OCI-LY7 (cell line): ENCODE measurements around the gene ZCCHC2. TPM values are rescaled to one million over a fixed set of nuclear protein-coding genes. Genes with fewer than 3 reads are reported as not detected.

Experiments
- BruUV-seq: library from RNA; stranded (reverse); fragments of 400-500 nt; replicated peaks from 2 replicates; lab custom pipeline; 2021; lab: Mats Ljungman, UMichigan
- CTCF ChIA-PET: fragments of 300-600 bp; sonication (Branson Sonifier 250); formaldehyde crosslinking; loops from one replicate; lab custom pipeline; 2022; ENCODE audit warnings: antibody characterized with exemption; ENCODE audit not compliant: unreplicated experiment; lab: Charles Lee
- POLR2A ChIA-PET: fragments of 300-600 bp; sonication (Branson Sonifier 250); formaldehyde crosslinking; loops from one replicate; lab custom pipeline; 2022; ENCODE audit warnings: antibody characterized with exemption; lab: Charles Lee
- DNase-seq: peaks from one replicate; pipeline ENCODE4 v3.0.0-alpha.2; 2015; ENCODE audit warnings: low spot score
- H2AFZ ChIP-seq: fragments of 200-600 bp; sonication (generic), shearing (Covaris generic); 2 replicates; pipeline ENCODE4 v1.6.1; 2014; ENCODE audit warnings: mild to moderate bottlenecking, antibody characterized with exemption, low read length, moderate library complexity
- H3K27ac ChIP-seq: fragments of 200-600 bp; sonication (generic); 2 replicates; pipeline ENCODE4 v1.5.1; 2014; ENCODE audit warnings: mixed run types, low read depth, mild to moderate bottlenecking, moderate library complexity, low read length, inconsistent platforms; ENCODE audit not compliant: poor library complexity, severe bottlenecking
- H3K36me3 ChIP-seq: fragments of 200-600 bp; sonication (generic); 2 replicates; pipeline ENCODE4 v1.6.1; 2014; ENCODE audit warnings: mild to moderate bottlenecking, antibody characterized with exemption, low read length, moderate library complexity, mixed read lengths; ENCODE audit not compliant: insufficient read depth
- H3K4me1 ChIP-seq: fragments of 200-600 bp; sonication (generic); 2 replicates; pipeline ENCODE4 v1.5.1; 2014; ENCODE audit warnings: mild to moderate bottlenecking, low read length; ENCODE audit not compliant: insufficient read depth, poor library complexity, severe bottlenecking
- H3K4me2 ChIP-seq: fragments of 200-600 bp; sonication (generic); 2 replicates; pipeline ENCODE4 v1.6.1; 2014; ENCODE audit warnings: mild to moderate bottlenecking, low read length
- H3K4me3 ChIP-seq: fragments of 200-600 bp; sonication (generic); 2 replicates; pipeline ENCODE4 v1.5.1; 2014; ENCODE audit warnings: mild to moderate bottlenecking, low read depth, low read length; ENCODE audit not compliant: poor library complexity, severe bottlenecking
- H3K79me2 ChIP-seq: fragments of 200-600 bp; sonication (generic); 2 replicates; pipeline ENCODE4 v1.6.1; 2016; ENCODE audit warnings: low read depth, mild to moderate bottlenecking, low read length, moderate library complexity, mixed read lengths; ENCODE audit not compliant: insufficient read depth
- H3K9me2 ChIP-seq: fragments of 200-600 bp; sonication (generic); 2 replicates; pipeline ENCODE4 v1.6.1; 2016; ENCODE audit warnings: mild to moderate bottlenecking, low read length, mixed read lengths; ENCODE audit not compliant: insufficient read depth
- H3K9me3 ChIP-seq: fragments of 200-600 bp; sonication (generic); 2 replicates; pipeline ENCODE4 v1.6.1; 2014; ENCODE audit warnings: mild to moderate bottlenecking, mixed run types, low read length, mixed read lengths
- H4K20me1 ChIP-seq: fragments of 200-600 bp; sonication (generic); 2 replicates; pipeline ENCODE4 v1.6.1; 2014; ENCODE audit warnings: mild to moderate bottlenecking, antibody characterized with exemption, low read length, moderate library complexity, mixed read lengths; ENCODE audit not compliant: insufficient read depth
- EZH2phosphoT487 ChIP-seq: fragments of 200-600 bp; sonication (generic); IDR thresholded peaks from 2 replicates; pipeline ENCODE4 v1.6.1; 2018; ENCODE audit warnings: low read depth, borderline replicate concordance, mild to moderate bottlenecking, mixed run types, antibody characterized with exemption, low read length, moderate library complexity, mixed read lengths
- intact Hi-C: fragments of 100-400 bp; cut with micrococcal nuclease; formaldehyde crosslinking; loops from one replicate; pipeline ENCODE4 v1.10.0; 2022; ENCODE audit not compliant: unreplicated experiment
- total RNA-seq, 2 experiments: library from RNA; depleted of rRNA in 1 of 2; stranded (reverse); fragments of >200 nt in 1 of 2; shearing (Covaris generic) in 1 of 2; gene quantifications; 2 replicates each; pipeline ENCODE4 v1.2.3, GENCODE V29; 2014 to 2022
- TF ChIP-seq, protein P1 (sequence below): fragments of 200-600 bp; sonication (generic); conservative IDR thresholded peaks from 2 replicates; pipeline ENCODE4 v1.5.1; 2014; ENCODE audit warnings: mild to moderate bottlenecking, antibody characterized with exemption, low read length, moderate library complexity, mixed read lengths

The ZCCHC2 gene
- total RNA-seq, 2 experiments from 2014 or later, result 16.9 to 17.5 TPM

DNA sequence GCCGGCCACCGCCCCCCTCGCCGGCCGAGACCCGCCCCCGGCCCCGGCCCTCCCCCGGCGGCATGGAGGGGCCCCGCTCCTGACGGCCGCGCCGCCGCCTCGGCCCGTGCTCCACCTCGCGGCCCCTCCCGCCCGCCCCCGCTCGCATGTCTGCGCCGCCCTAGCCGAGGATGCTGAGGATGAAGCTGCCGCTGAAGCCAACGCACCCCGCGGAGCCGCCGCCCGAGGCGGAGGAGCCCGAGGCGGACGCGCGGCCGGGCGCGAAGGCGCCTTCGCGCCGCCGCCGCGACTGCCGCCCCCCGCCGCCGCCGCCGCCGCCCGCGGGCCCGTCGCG, 397 bp downstream of the ZCCHC2 start:
- no peak overlapping the region for H3K4me2 ChIP-seq
- peaks cover 14% of the 10 kb centered on the region for H3K4me1 ChIP-seq
- no peak for TF ChIP-seq EZH2phosphoT487
- TF ChIP-seq, protein P1, sequence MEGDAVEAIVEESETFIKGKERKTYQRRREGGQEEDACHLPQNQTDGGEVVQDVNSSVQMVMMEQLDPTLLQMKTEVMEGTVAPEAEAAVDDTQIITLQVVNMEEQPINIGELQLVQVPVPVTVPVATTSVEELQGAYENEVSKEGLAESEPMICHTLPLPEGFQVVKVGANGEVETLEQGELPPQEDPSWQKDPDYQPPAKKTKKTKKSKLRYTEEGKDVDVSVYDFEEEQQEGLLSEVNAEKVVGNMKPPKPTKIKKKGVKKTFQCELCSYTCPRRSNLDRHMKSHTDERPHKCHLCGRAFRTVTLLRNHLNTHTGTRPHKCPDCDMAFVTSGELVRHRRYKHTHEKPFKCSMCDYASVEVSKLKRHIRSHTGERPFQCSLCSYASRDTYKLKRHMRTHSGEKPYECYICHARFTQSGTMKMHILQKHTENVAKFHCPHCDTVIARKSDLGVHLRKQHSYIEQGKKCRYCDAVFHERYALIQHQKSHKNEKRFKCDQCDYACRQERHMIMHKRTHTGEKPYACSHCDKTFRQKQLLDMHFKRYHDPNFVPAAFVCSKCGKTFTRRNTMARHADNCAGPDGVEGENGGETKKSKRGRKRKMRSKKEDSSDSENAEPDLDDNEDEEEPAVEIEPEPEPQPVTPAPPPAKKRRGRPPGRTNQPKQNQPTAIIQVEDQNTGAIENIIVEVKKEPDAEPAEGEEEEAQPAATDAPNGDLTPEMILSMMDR, result no peak
- no peak overlapping the region for H2AFZ ChIP-seq
- intact Hi-C loops, result loop anchor here (5.0 kb wide), 2 partner anchors 96 to 336 kb away; partner anchors contain the start of genes PIGN and RELCH
- no peaks in the 10 kb centered on the region for H3K9me3 ChIP-seq
- H4K20me1 ChIP-seq, result no peaks in the 10 kb centered on the region
- H3K79me2 ChIP-seq, result peaks cover 31% of the 10 kb centered on the region
- H3K9me2 ChIP-seq, result no peaks in the 10 kb centered on the region
- POLR2A ChIA-PET, result no interaction called here
- no peak for DNase-seq
- BruUV-seq, result no TSS peak
- CTCF ChIA-PET, result no interaction called here
- peak overlapping the region; percentile 77 for H3K4me3 ChIP-seq
- H3K36me3 ChIP-seq, result no peaks in the 10 kb centered on the region
- H3K27ac ChIP-seq, result peak overlapping the region; percentile 68

- BruUV-seq, result no TSS peak
- intact Hi-C loops, result loop anchor here (5.0 kb wide), 2 partner anchors 97 to 337 kb away; partner anchors contain the start of genes PIGN and RELCH
- Histone ChIP-seq H3K4me3 (peak overlapping the region; percentile 87), H2AFZ (no peak overlapping the region), H3K9me3 (no peaks in the 10 kb centered on the region), H3K9me2 (no peaks in the 10 kb centered on the region), H3K27ac (peak overlapping the region; percentile 78), H3K79me2 (peaks cover 37% of the 10 kb centered on the region), H3K4me1 (peaks cover 19% of the 10 kb centered on the region), H3K36me3 (no peaks in the 10 kb centered on the region), H3K4me2 (peak overlapping the region; percentile 87), H4K20me1 (no peaks in the 10 kb centered on the region)
- ChIA-PET POLR2A (no interaction called here), CTCF (no interaction called here)
- DNase-seq, result peak; percentile 54
- no peak for TF ChIP-seq EZH2phosphoT487
- TF ChIP-seq, protein P1, result no peak
These were observed 1.0 kb downstream of the ZCCHC2 start for GRCh38 chr18:62523631-62524439.
